HG02623 (cell line): ENCODE data around the gene CCM2L.

Source experiments
- ATAC-seq: cut with Tn5 transposase; IDR thresholded peaks from one replicate; pipeline ENCODE4 v1.9.1; 2021; ENCODE audit warnings: moderate library complexity; ENCODE audit not compliant: unreplicated experiment

The CCM2L gene

DNA sequence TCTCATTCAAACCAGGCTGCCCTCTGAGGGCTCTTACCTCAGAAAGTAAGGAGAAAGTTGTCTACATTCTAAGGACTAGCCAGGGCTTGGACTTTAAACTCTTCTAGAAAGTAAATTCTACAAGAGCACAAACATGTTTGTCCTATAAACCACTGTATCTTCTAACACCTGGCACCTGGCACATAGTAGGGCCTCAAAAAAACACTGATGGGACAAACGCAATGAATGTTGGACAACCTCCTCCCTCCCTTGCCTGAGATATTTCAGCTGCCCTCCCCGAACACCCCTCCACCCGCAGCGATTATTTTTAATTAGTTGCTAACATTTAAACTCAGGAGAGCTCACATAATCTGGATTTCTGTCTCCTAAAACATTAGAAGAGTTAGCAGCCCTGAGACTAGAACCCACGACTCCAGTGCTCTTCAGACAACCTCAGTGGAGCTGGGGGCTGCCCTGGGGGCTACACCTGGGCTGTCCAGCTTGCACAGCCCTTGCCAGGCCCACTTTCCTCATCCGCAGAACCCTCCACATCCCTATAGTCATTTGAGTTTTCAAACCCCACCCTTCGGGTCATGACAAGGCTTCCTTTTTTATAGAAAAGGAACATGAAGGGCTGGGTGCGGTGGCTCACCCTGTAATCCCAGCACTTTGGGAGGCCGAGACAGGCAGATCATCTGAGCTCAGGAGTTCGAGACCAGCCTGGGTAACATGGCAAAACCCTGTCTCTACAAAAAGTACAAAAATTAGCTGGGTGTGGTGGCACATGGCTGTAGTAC, 46.7 kb downstream of the CCM2L start:
- no peak for ATAC-seq

DNA sequence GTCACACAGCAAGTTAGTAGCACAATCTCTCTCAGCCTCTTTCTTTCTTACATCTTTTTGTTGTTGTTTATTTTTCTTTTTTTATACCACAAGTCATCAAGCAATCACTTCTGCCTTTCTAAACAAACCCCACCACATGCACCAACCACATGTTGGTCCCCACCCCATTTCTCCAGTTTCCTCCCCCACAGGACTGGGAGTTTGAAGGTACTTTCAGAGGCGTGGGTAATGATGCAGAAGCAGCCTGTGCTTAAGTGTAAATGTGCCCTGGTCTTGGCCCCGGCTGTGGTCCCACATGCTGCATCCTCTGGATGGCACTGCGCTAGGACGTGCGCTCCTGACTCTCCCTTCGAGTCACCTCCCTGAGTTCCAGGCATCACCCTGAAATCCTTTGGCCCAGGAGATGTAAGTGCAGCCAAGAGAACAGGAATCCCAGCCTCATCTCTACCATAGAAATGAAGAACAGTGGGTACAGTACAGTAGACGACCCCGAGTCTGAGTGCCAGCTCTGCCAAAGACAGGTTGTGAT, 47.5 kb downstream of the CCM2L start:
- no peak for ATAC-seq

DNA sequence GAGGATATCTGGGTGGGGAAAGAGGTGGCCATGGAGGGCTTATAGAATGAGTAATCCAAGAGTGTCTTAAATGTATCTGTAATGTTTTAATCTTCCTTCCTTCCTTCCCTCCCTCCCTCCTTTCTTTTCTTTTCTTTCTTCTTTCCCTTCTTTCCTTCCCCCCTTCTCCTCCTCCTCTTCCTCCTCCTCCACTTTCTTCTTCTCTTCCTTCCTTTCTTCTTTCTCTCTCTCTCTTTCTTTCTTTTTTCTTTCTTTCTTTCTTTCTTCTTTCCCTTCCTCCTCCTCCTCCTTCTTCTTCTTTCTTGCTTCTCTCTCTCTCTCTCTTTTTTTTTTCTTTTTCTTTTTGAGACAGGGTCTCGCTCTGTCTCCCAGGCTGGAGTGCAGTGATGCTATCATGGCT, 49.0 kb downstream of the CCM2L start:
- ATAC-seq = no peak

DNA sequence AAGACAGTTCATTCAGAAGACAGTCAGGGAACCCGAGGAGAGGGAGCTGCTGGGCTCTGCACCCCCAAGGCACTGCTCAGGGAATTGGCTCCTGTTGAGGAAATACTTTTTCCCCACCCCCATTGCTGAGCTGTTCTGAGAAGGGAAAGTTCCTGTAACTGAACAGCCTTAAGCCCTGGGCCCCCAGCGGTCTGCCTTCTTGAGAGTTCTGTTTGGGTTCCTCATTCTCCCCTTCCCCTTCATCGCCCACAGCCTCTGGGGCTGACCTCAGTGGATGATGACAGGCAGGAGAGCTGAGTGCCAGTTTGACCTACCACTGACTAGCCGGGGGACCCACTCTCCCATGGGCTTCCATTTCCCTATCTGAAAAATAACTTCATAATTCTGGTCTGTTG, 52.5 kb downstream of the CCM2L start:
- no peak for ATAC-seq

DNA sequence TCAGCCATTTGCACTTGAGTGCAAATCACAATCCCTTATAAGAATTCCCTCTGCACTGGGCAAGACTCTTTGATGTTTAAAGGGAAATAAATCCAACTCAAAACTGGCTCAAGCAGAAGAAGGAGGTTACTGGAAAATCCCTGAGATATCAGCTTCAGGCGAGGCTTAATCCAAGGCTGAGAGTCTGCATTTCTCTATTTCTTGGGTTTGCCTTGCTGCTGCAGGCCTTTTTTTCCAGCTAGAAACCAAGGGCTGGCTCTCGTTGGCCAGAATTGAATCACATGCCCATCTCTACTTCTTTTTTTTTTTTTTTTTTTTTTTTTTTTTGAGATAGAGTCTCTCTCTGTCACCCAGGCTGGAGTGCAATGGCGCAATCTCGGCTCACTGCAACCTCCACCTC, 53.5 kb downstream of the CCM2L start:
- ATAC-seq = no peak

DNA sequence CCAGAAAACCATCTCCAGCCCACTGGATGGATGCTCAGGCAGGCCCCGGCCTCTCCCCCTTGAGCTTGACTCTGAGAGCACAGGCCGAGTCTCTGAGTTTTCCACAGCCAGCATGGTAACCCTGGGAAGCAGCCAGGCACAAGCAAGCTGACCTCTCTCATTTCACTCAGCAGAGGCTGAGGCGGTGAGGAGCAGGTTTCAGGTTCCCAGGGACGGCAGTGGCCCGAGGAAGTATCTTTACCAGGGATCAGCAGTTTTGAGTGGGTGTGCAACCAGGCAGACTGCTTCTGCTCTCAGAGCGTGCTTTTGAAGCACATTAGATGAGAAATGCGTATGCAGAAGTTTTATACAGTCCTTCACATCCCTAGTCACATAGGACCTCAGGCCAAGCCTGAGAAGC, 54.4 kb downstream of the CCM2L start:
- no peak for ATAC-seq

DNA sequence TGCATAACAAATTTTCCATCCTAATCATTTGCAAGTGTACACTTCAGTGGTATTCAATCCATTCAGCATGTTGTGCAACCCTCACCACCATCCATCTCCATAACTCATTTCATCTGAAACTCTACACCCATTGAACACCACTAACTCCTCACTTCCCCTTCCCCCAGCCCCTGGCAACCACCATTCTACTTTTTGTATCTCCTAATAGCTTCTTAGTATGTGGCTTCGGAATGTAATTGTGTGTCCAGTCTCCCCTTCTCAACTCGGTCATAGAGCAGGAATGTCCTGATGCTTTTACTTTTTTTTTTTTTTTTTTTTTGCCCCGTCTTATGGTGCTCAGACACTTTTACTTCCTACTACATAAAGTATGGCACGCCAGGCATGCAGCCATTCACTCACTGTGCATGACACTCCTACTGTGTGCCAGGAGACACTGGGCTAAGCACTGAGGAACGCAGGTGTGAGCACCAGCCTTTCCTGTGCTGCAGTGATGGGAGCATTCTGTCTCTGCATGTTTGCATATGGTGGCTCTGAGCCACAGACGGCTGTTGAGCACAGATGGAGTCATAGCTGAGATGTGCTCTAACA, 57.1 kb downstream of the CCM2L start:
- ATAC-seq = no peak

DNA sequence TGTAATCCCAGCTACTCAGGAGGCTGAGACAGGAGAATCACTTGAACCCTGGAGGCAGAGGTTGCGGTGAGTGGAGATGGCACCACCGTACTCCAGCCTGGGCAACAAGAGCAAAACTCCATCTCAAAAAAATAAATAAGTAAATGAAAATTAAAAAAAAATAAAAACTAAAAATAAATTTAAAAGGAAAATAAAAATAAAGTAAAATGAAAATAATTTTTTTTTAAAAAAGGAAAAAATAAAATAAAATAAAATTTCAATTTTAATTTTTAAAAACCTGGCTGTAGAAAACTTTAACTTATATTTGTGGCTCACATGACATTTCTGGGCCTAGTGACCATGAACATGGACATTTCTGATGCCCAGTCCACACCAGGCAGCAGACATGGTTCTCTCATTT, 57.9 kb downstream of the CCM2L start:
- no peak for ATAC-seq

DNA sequence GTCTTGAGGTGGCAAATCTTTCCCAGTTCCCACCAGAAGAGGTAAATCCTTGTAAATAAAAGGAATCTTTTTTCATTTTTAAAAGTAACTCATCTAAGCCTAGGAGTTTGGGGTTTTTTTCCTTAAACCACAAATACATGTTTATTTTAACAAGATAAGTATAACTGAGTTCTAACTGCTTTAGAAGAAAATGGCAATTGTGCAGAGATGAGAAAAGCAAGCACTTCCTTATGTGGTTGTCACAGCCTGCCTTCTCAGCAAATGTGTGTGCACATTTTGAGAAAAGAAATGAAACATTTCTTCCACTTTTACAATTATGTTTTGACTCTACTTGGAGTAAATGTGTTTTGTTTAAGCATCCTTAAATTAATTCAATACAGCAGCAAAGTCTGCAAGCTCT, 59.5 kb downstream of the CCM2L start:
- no peak for ATAC-seq

DNA sequence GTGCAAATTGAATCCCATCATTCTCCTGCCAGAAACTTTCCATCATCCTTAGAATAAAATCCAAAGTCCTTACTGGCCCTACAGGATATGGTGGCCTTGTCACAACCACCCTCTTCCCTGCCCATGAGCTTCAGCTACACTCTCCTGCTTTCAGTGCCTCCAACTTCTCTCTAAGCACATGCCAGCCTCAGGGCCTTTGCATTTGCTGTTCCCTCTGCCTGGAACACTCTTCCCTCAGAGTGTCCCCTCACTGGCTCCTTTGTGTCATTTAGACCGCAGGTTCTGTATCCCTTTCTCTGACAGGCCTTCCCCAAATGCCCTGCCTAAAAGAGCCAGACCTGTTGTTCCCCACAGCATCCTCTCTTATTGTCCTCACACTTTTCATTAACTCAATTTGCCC, 60.0 kb downstream of the CCM2L start:
- ATAC-seq = no peak

DNA sequence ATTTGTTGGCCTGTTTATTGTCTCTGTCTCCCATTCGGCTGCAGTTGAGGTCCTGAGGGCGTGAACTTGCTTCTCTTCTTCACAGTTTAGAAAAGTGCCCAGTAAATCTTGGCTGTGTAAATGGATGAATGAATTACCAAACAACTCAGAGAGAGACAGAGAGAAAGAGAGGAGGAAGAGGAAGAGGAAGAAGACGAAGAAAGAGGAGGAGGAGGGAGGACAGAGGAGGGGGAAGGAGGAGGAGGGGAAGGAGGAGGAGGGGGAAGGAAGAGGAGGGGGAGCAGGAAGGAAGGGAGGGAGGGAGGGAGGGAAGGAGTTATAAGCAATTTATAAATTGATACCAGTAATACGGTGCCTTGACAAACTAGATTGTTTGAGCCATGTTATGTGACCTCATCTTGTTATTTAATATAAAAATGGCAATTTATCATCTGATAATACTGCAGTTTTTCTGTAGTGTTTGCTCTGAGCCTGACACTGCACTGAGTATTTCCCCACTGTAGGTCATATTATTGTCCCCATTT, 60.5 kb downstream of the CCM2L start:
- ATAC-seq = no peak

DNA sequence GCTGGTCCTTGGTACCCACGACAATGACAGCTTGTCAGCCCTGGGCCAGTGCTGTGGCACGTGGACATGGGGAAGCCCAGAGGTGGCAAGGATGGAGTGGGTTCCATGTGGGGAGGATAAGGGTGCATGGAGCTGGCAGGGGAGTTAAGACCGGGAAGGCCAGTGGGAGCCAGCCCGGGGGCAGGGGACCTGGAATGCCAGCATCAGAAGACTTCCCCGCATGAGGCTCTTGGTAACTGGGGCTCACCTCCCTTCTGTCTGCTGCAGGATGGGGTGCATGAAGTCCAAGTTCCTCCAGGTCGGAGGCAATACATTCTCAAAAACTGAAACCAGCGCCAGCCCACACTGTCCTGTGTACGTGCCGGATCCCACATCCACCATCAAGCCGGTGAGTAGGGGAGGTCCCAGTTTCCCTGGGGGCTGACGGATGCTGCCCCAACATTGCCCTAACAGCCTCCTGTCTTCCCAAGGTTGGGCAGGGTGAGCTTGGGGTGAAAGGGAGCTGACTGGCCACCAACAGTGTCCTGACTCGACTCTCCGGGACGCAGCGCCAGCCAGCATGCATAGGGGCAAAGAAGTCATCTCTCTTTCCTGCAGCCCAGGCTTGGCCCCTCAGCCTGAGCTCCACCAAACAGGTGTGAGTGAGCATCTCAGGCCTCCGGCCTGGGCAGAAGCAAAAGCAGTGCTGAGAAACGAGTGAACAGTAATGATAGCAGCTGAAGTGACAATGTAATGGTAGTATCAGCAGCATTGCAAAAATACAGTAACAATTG, 61.3 kb downstream of the CCM2L start:
- no peak for ATAC-seq

DNA sequence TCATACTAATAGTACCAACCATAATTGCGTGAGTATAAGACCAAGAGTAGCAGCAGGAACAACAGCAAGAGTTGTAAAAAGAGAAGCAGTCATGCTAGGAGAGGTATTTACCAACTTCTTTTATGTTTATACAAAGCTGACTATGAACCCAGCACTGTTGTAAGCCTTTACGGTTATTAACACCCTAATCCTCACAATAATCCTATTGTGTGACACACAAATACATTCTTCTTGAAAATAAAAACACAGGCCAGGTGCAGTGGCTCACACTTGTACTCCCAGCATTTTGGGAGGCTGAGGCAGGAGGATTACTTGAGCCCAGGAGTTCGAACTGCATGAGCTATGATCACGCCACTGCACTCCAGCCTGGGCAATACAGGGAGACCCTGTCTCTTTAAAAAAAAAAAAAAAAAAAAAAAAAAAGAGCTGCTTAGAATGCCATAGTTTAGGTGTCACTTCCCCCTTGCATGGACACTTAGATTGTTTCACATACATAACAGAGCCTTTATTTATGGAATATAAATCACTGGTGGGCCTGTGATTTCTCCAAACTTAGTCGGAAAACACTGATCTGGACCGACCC, 62.0 kb downstream of the CCM2L start:
- no peak for ATAC-seq

DNA sequence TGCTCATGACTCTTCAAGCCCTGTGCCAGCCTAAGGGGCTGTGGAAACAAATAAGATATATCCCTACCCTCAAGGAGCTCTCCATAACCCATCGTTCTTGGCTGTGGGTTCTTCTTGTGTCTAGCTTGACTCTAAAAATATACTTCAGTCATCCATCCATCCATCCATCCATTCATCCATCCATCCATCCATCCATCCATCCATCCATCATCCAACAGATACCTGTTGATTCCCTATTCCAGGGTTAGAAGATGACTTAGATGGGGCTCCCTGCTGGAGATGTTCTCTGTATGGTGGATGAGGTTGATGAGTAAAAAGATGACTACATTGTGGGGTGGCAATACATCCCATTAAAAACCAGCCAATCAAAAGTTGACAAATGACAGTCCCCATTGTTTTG, 65.3 kb downstream of the CCM2L start:
- ATAC-seq = no peak

DNA sequence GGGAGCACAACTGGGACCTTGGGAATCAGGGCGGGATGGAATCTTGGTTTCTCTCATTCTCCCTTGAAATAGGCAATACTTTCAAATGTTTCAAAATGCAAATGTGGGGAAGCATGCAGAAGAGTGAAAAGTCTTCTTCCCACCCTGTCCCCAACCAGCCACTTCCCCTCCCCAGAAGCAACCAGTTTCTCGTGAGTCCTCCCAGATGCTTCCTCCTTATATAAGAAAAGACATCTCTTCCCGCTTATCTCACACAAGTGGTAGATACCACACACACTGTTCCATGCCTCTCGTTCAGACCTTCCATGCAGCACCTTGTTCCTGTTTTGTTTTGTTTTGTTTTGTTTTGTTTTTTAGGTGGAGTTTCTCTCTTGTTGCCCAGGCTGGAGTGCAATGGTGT, 67.0 kb downstream of the CCM2L start:
- no peak for ATAC-seq

DNA sequence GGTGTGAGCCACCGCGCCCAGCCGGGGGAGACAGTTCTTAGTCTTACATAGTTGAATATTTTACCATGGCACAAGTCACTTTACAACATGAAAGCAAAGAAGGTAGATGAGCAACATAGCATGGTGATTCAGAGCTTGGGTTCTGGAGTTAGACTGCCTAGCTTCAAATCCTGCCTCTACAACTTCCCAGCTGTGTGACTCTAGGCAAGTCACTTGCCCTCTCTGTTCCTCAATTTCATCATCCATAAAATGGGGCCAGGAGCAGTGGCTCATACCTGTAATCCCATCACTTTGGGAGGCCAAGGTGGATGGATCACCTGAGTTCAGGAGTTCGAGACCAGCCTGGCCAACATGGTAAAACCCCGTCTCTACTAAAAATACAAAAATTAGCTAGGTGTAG, 68.1 kb downstream of the CCM2L start:
- ATAC-seq = no peak

DNA sequence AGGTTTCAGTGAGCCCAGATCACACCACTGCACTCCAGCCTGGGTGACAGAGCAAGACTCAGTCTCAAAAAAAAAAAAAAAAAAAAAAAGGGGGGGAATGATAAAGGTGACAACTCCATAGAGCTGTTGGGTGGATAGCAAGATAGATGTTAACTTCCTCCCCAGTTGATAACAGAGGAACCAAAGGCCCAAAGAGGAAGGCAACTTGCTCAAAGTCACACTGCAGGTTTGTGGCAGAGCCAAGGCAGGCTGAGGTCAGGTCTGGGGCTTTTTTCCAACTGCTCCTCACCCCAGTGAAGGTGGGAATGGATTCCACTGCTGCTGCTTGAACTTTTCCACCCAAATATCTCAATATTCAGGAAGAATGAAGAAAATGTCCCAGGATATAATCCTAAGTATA, 68.6 kb downstream of the CCM2L start:
- no peak for ATAC-seq

DNA sequence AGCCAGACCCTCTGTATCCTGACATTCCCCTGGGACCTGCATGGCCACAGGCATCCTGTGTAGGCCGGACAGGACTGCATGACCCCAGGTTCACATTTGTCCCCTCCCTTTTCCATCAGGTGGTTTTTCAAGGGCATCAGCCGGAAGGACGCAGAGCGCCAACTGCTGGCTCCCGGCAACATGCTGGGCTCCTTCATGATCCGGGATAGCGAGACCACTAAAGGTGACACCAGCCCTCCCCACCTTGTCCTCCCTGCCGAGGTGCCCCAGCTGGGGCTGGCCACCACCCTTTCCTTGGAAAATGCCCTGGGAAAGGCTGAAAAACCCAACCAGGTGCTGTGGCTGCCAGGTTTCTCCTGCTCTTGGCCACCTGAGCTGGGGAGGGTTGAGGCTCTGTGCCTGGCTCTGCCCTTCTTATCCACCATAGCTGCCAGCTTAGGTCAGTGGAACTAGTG, 69.4 kb downstream of the CCM2L start:
- no peak for ATAC-seq

DNA sequence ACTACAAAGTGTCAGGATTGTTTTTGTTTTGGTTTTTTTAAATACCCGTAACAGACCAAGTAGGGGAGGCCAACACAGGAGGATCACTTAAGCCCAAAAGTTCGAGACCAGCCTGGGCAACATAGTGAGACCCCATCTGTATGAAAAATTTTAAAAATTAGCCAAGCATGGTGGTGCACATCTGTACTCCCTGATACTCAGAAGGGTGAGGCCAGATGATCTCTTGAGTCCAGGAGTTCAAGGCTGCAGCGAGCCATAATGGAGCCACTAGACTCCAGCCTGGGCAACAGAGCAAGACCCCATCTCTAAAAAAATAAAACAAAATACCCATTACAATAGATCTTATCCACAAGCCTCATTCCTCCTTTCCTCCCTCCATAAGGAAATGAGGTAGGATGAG, 70.5 kb downstream of the CCM2L start:
- ATAC-seq = no peak
